Left ventricle myocardium superior (tissue), 1 donor: Measurements from ENCODE around the gene GUCY2C. TPM values are rescaled to one million over a fixed set of nuclear protein-coding genes. Genes with fewer than 3 reads are reported as not detected.

Experiments used
- ATAC-seq: fragments of 200-7000 bp; cut with Tn5 transposase; one replicate; pipeline ENCODE4 v1.9.1; 2020; ENCODE audit warnings: mild to moderate bottlenecking, moderate library complexity
- DNase-seq: peaks from one replicate; pipeline ENCODE4 v3.0.0-alpha.2; 2020
- intact Hi-C: fragments of 100-400 bp; cut with micrococcal nuclease; formaldehyde crosslinking; loops from one replicate; pipeline ENCODE4 v1.11.0; 2022
- total RNA-seq: library from RNA; stranded (reverse); fragmentation: NEBNext Ultra II Directional; extraction: Animal tissue kit (Norgen Biotek cat#: 25700); gene quantifications from one replicate; pipeline ENCODE4 v1.2.1, GENCODE V29; 2021
- donor health status: DM: no; HTN: yes; CAD: no; lungs with severe emphysema.

Gene GUCY2C
- total RNA-seq, 1 donor from 2014 or later, result not detected

GRCh38 chr12:14588571-14588970 lies 107.8 kb downstream of the GUCY2C start:
- ATAC-seq, result no peak
- no peak for DNase-seq
- intact Hi-C loops, result no loop called here

DNA sequence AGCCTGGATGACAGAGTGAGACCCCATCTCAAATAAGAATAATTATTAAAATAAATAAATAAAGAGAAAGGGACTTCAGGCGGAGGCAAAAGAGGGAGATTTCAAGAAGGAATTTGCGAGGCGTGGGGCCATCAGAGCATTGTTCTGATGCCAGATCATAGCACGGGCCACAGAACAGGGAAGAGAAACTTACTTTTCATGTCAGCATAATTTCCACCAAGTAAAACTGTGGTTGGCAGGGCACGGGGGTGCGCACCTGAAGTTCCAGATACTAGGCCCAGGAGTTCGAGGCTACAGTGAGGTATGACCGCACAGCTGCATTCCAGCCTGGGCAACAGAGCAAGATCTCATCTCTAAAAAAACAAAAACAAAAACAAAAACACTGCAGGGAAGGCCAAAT lies 117.8 kb downstream of the GUCY2C start:
- DNase-seq (no peak), ATAC-seq (no peak)
- intact Hi-C loops, result no loop called here

GRCh38 chr12:14577344-14577743 lies 119.1 kb downstream of the GUCY2C start:
- intact Hi-C loops, result no loop called here
- DNase-seq (no peak), ATAC-seq (no peak)

DNA sequence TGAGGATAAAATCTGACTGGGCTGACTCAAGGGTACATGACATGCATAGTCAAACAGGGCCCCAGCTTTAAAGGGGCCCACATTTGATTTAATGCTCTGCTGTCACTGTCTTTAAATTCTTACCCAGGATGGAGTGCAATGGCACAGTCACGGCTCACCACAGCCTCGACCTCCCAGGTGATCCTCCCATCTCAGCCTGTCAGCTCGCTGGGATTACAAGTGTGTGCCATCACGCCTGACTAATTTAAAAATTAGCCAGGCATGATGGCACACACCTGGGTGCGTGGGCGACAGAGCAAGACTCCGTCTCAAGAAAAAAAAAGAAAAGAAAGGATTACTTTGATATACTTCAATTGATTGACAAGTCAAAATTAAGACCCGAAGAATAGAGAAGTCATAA lies 119.5 kb downstream of the GUCY2C start:
- intact Hi-C loops, result no loop called here
- ATAC-seq, result no peak
- no peak for DNase-seq

DNA sequence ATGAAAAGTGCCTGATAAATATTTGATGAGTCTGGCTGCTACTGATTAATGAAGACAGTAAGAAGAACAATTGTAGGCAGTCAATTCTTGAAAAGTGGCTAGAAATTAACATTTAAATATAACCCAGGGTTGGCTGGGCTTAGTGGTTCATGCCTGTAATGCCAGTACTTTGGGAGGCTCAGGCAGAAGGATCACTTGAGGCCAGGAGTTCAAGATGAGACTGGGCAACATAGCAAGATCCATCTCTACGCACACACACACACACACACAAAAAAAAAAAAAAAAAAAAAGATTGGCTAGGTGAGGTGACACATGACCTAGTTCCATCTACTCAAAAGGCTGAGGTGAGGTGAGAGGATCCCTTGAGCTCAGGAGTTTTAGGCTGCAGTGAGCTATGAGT lies 120.8 kb downstream of the GUCY2C start:
- intact Hi-C loops, result no loop called here
- DNase-seq (no peak), ATAC-seq (no peak)

DNA sequence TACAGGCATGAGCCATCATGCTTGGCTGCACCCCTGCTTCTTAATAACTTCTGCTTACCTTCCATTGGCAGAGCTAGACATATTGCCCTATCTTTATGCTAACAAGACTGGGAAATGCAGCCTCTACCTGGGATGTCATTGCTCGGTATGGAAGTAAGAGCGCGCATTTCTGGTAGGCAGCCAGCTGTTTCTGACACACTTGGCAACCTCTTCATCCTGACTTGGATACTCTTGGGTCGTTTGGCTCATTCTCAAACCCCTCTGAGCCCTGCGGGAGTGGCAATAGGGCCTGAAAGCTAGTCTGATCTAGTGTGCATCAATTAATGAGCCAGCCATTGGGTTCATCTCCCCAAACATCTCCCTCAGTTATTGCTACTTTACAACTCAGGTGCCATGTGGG lies 123.3 kb downstream of the GUCY2C start:
- DNase-seq (peak; percentile 46), ATAC-seq (peak; percentile 81)
- intact Hi-C loops, result no loop called here

DNA sequence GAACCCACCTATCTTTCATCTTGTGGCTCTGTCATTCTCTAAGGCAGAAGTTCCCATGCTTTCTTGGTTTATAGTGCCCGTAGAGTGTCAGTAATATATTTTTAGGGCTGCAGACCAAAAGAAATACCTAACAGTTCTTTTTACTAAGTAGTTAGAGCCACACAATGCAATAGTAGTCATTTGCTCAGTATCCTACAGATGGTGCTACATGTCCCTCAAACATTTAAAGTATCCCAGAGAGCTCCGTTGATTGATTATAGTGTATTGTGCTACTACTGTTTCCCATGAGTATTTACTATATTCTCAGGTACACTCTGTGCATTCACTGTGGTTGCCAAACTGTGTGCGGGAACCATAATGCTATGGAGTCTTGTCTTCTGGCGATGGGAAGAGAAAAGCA lies 124.0 kb downstream of the GUCY2C start:
- no peak for ATAC-seq
- DNase-seq, result no peak
- intact Hi-C loops, result no loop called here

DNA sequence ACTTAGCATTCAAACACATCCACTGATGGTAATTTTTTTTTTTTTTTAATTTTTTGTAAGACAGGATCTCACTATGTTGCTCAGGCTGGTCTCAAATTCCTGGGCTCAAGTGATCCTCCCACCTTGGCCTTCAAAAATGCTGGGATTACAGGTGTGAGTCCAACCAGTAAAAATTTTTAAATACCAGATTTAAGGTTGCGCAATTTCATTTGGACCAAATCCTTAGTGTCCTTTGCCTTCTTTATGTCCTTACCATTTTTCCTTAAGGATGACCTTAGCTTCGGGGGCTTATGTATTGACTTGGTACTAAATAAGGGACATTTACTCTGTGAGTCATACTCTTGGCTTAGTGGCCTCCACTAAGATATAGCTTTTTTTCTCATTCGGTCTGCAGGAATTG lies 124.6 kb downstream of the GUCY2C start:
- no peak for DNase-seq
- no peak for ATAC-seq

GRCh38 chr12:14570231-14570630 lies 126.2 kb downstream of the GUCY2C start:
- ATAC-seq (no peak), DNase-seq (no peak)
- intact Hi-C loops, result no loop called here

More for the DNA sequence above, 124.6 kb downstream of the GUCY2C start:
- intact Hi-C loops, result no loop called here

DNA sequence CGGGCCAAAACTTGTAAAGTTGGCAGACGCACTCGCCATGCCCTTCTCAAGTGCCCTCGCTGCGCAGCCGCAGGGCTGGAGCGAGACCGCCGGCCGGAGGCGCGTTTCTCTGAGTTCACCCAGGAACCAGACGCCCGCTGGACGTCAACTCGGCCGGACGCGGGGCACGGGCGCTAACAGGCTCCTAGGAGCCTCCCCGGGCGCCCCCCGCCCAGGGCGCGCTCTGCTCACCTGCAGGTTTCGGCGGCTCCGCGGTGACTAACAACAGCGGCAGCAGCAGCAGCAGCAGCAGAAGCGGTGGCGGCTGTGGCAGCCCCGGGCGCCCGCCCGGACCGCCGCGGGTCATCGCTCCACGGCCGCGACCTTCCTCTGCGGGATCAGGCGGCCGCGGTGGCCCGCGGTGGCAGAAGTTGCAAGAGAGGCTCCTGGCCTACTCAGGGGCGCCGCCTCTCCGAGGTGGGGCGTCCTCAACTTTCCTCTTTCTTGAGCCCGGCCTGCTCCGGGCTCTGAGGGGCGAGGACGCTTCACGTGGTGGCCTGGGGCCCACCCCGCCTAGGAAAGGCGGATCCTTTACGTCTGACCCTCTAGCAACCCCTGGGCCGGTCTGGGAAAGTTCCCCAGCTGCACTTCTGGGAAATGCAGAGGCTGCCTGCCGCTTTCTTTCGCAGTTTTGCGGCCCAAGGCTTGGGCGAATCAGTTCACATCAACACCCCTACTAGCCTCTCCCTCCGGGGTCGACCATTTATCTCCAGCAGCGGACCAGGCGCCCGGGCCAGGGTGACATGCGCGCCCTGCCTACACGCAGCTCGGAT lies 128.8 kb downstream of the GUCY2C start, which contains the start of gene PLBD1:
Gene PLBD1 (minus strand): TSS at position 533 of the 812 bp plus-strand sequence. CDS start 187 bp downstream, at position 346.
- peak; percentile 95 for ATAC-seq
- intact Hi-C loops, result no loop called here
- peak; percentile 90 for DNase-seq

GRCh38 chr12:14564336-14564959 lies 132.0 kb downstream of the GUCY2C start:
- ATAC-seq (no peak), DNase-seq (no peak)
- intact Hi-C loops, result no loop called here

- intact Hi-C loops, result no loop called here
- no peak for ATAC-seq
- no peak for DNase-seq
These were observed 133.4 kb downstream of the GUCY2C start for GRCh38 chr12:14563046-14563445.

Other genes starting within 250 kb of the GUCY2C start
- gene PLBD1, start 128.7 kb downstream of the GUCY2C start, total RNA-seq, result 24.7 TPM
- gene WBP11, start 106.9 kb upstream of the GUCY2C start, total RNA-seq, result 51.5 TPM
- 1.3 TPM for gene C12orf60, start 107.1 kb upstream of the GUCY2C start, total RNA-seq
- gene SMCO3, start 117.6 kb upstream of the GUCY2C start, total RNA-seq, result 0.20 TPM
- 3.3 TPM for gene ART4, start 146.9 kb upstream of the GUCY2C start, total RNA-seq
- 295 TPM for gene MGP, start 189.3 kb upstream of the GUCY2C start, total RNA-seq
- 0.25 TPM for gene ERP27, start 241.9 kb upstream of the GUCY2C start, total RNA-seq